CD4-positive, alpha-beta memory T cell (primary cell): ENCODE measurements around the gene CAPNS1. TPM values are rescaled to one million over a fixed set of nuclear protein-coding genes. Genes with fewer than 3 reads are reported as not detected.

ENCODE experiments used
- CTCF ChIA-PET: fragments of 350-600 bp; sonication (Branson Sonifier 250); formaldehyde crosslinking; loops from one replicate; lab custom pipeline; 2021; ENCODE audit warnings: inconsistent platforms; ENCODE audit not compliant: partially characterized antibody; lab: Charles Lee
- POLR2A ChIA-PET: fragments of 350-600 bp; sonication (Branson Sonifier 250); formaldehyde crosslinking; loops from one replicate; lab custom pipeline; 2021; ENCODE audit not compliant: partially characterized antibody; lab: Charles Lee
- DNase-seq, 5 donors: peaks; one replicate each; pipeline versions ENCODE4 v3.0.0 to v3.0.0-alpha.2; 2020 to 2022; ENCODE audit warnings: mixed read lengths in 1 of 5
- H3K27ac ChIP-seq: one replicate; pipeline ENCODE4 v1.7.0; 2013; ENCODE audit warnings: low read depth, low read length
- H3K27me3 ChIP-seq: 2 replicates; pipeline ENCODE4 v1.7.0; 2013; ENCODE audit warnings: mild to moderate bottlenecking, low read length, moderate library complexity; ENCODE audit not compliant: insufficient read depth
- H3K36me3 ChIP-seq: 2 replicates; pipeline ENCODE4 v1.7.0; 2013; ENCODE audit warnings: mild to moderate bottlenecking, low read length, moderate library complexity; ENCODE audit not compliant: insufficient read depth
- H3K4me1 ChIP-seq: 2 replicates; pipeline ENCODE4 v1.7.0; 2013; ENCODE audit warnings: mild to moderate bottlenecking, low read length, moderate library complexity; ENCODE audit not compliant: insufficient read depth
- H3K4me3 ChIP-seq, 2 donors: one replicate each; pipeline ENCODE4 v1.7.0; 2013; ENCODE audit warnings: low read length in 2 of 2, mild to moderate bottlenecking in 1 of 2
- H3K9me3 ChIP-seq, 2 donors: one replicate each; pipeline ENCODE4 v1.7.0; 2013; ENCODE audit warnings: low read length in 2 of 2, control low read depth in 1 of 2; ENCODE audit not compliant: control insufficient read depth in 1 of 2
- H3K27ac Mint-ChIP-seq, 7 donors: one replicate each; pipeline ENCODE4 v1.8.0; 2020 to 2021; ENCODE audit warnings: mixed read lengths in 7 of 7, mild to moderate bottlenecking in 6 of 7, inconsistent platforms in 3 of 7, moderate library complexity in 3 of 7
- H3K27me3 Mint-ChIP-seq, 2 donors: one replicate each; pipeline ENCODE4 v1.8.0; 2020 to 2021; ENCODE audit warnings: mixed read lengths in 2 of 2
- H3K36me3 Mint-ChIP-seq, 2 donors: one replicate each; pipeline ENCODE4 v1.8.0; 2020 to 2021; ENCODE audit warnings: mixed read lengths in 2 of 2, inconsistent platforms in 1 of 2, mild to moderate bottlenecking in 1 of 2
- H3K4me1 Mint-ChIP-seq, 4 donors: one replicate each; pipeline ENCODE4 v1.8.0; 2020 to 2021; ENCODE audit warnings: mixed read lengths in 4 of 4, mild to moderate bottlenecking in 1 of 4
- H3K4me3 Mint-ChIP-seq, 8 donors: one replicate each; pipeline ENCODE4 v1.8.0; 2020 to 2021; ENCODE audit warnings: mixed read lengths in 8 of 8, mild to moderate bottlenecking in 7 of 8, moderate library complexity in 6 of 8, inconsistent platforms in 3 of 8
- H3K9me3 Mint-ChIP-seq, 8 donors: one replicate each; pipeline ENCODE4 v1.8.0; 2020 to 2021; ENCODE audit warnings: mixed read lengths in 8 of 8, mild to moderate bottlenecking in 5 of 8, inconsistent platforms in 3 of 8, moderate library complexity in 1 of 8
- intact Hi-C: fragments of 100-400 bp; cut with micrococcal nuclease; formaldehyde crosslinking; loops from one replicate; pipeline ENCODE4 v1.15.1; 2023
- polyA plus RNA-seq, 2 donors: library from polyadenylated mRNA; unstranded; fragments of 300-500 nt; fragmentation: Illumina TruSeq; gene quantifications; one replicate each; pipeline ENCODE4 v1.2.3, GENCODE V29; 2021
- total RNA-seq, 2 experiments: library from RNA; stranded (reverse); gene quantifications; one replicate each; pipeline ENCODE4 v1.2.3, GENCODE V29; 2021

CAPNS1 gene
- total and polyA plus RNA-seq, 4 experiments from 2014 or later = 123 to 259 (median 220) TPM

GRCh38 chr19:36152352-36153091 lies 12.7 kb downstream of the CAPNS1 start, which contains the start of gene COX7A1:
Gene COX7A1, minus strand, starts transcription at chr19:36152447. Its CDS starts 40 bp downstream, at chr19:36152407.
- H3K27ac Mint-ChIP-seq = no peak within 1 kb of the TSS
- intact Hi-C loops = no loop called here

GRCh38 chr19:36153126-36153525 lies 13.3 kb downstream of the CAPNS1 start:
- Mint-ChIP-seq H3K27me3 (no peaks in the 10 kb centered on the region), H3K4me3 (no peak overlapping the region), H3K27ac (no peak overlapping the region), H3K4me1 (peaks cover 0 to 7% (median 2%) of the 10 kb centered on the region in 4 donors), H3K36me3 (peaks cover 18 to 30% of the 10 kb centered on the region in 2 donors), H3K9me3 (no peaks in the 10 kb centered on the region)
- H3K9me3 ChIP-seq = no peaks in the 10 kb centered on the region
- no peak overlapping the region for H3K27ac ChIP-seq
- CTCF ChIA-PET = interaction anchor here (1.0 to 1.8 kb wide), 2 partner anchors 10 to 25 kb away, joined by 5 to 7 read pairs; no protein-coding TSS in a partner anchor
- no peak overlapping the region for H3K4me3 ChIP-seq
- intact Hi-C loops = no loop called here
- H3K27me3 ChIP-seq = no peaks in the 10 kb centered on the region
- POLR2A ChIA-PET = interaction anchor here (0.6 to 1.2 kb wide), 2 partner anchors 17 to 25 kb away, joined by 3 to 5 read pairs; no protein-coding TSS in a partner anchor
- DNase-seq = no peak
- H3K4me1 ChIP-seq = no peaks in the 10 kb centered on the region
- H3K36me3 ChIP-seq = peaks cover 26% of the 10 kb centered on the region

More at GRCh38 chr19:36152352-36153091, 12.7 kb downstream of the CAPNS1 start, which contains the start of gene COX7A1:
- peaks cover 0 to 8% (median under 1%) of the 10 kb centered on the region in 4 donors for H3K4me1 Mint-ChIP-seq
- H3K4me1 ChIP-seq = no peaks in the 10 kb centered on the region
- no peaks in the 10 kb centered on the region for H3K9me3 Mint-ChIP-seq
- H3K4me3 Mint-ChIP-seq = no peak within 1 kb of the TSS
- no peaks in the 10 kb centered on the region for H3K27me3 Mint-ChIP-seq
- CTCF ChIA-PET = interaction anchor here (1.0 to 1.8 kb wide), 2 partner anchors 10 to 25 kb away, joined by 5 to 7 read pairs; no protein-coding TSS in a partner anchor
- no peak within 1 kb of the TSS for H3K27ac ChIP-seq
- peaks cover 31% of the 10 kb centered on the region for H3K36me3 ChIP-seq
- no peak within 1 kb of the TSS for H3K4me3 ChIP-seq
- H3K27me3 ChIP-seq = no peaks in the 10 kb centered on the region
- peaks cover 21 to 35% of the 10 kb centered on the region in 2 donors for H3K36me3 Mint-ChIP-seq
- DNase-seq = no peak
- POLR2A ChIA-PET = interaction anchor here (0.6 to 1.2 kb wide), 2 partner anchors 17 to 25 kb away, joined by 3 to 5 read pairs; no protein-coding TSS in a partner anchor
- H3K9me3 ChIP-seq = no peaks in the 10 kb centered on the region

- H3K4me3 Mint-ChIP-seq = no peak overlapping the region
- DNase-seq = no peak
- intact Hi-C loops = no loop called here
- no peaks in the 10 kb centered on the region for H3K36me3 ChIP-seq
- H3K27ac ChIP-seq = no peak overlapping the region
- H3K9me3 ChIP-seq = no peaks in the 10 kb centered on the region
- no peak overlapping the region for H3K4me3 ChIP-seq
- no peaks in the 10 kb centered on the region for H3K4me1 ChIP-seq
- H3K36me3 Mint-ChIP-seq = peaks cover 0 to 7% of the 10 kb centered on the region in 2 donors
- no peaks in the 10 kb centered on the region for H3K27me3 ChIP-seq
- H3K4me1 Mint-ChIP-seq = peaks cover 0 to 4% (median under 1%) of the 10 kb centered on the region in 4 donors
- peaks cover 0 to 1% (median 0%) of the 10 kb centered on the region in 8 donors for H3K9me3 Mint-ChIP-seq
- CTCF ChIA-PET = no interaction called here
- H3K27me3 Mint-ChIP-seq = no peaks in the 10 kb centered on the region
- peak overlapping the region in 2 of 7 donors; percentile 29 to 74 for H3K27ac Mint-ChIP-seq
- POLR2A ChIA-PET = no interaction called here
Measured at GRCh38 chr19:36160821-36161596, 21.1 kb downstream of the CAPNS1 start.

- POLR2A ChIA-PET = interaction anchor here (0.9 kb wide), 1 partner anchor 24 kb away, joined by 3 read pairs; the partner anchor contains the start of gene CAPNS1
- H3K27me3 Mint-ChIP-seq = no peaks in the 10 kb centered on the region
- Histone ChIP-seq H3K9me3 (no peaks in the 10 kb centered on the region), H3K27me3 (no peaks in the 10 kb centered on the region), H3K27ac (no peak overlapping the region), H3K4me3 (no peak overlapping the region), H3K4me1 (no peaks in the 10 kb centered on the region), H3K36me3 (no peaks in the 10 kb centered on the region)
- CTCF ChIA-PET = no interaction called here
- peak overlapping the region in 2 of 7 donors; percentile 2 to 76 for H3K27ac Mint-ChIP-seq
- intact Hi-C loops = no loop called here
- no peaks in the 10 kb centered on the region for H3K4me1 Mint-ChIP-seq
- H3K36me3 Mint-ChIP-seq = peaks cover 0 to 9% of the 10 kb centered on the region in 2 donors
- DNase-seq = no peak
- H3K4me3 Mint-ChIP-seq = no peak overlapping the region
- H3K9me3 Mint-ChIP-seq = peaks cover 0 to 1% (median 0%) of the 10 kb centered on the region in 8 donors
Measured at GRCh38 chr19:36163813-36164212, 23.9 kb downstream of the CAPNS1 start.

- Mint-ChIP-seq H3K27me3 (no peaks in the 10 kb centered on the region), H3K27ac (peak overlapping the region in 3 of 7 donors; percentile 5 to 80 (median 70)), H3K4me3 (no peak overlapping the region), H3K4me1 (peaks cover 3 to 5% (median 4%) of the 10 kb centered on the region in 4 donors), H3K36me3 (peaks cover 0 to 2% of the 10 kb centered on the region in 2 donors), H3K9me3 (no peaks in the 10 kb centered on the region)
- H3K36me3 ChIP-seq = no peaks in the 10 kb centered on the region
- no peaks in the 10 kb centered on the region for H3K9me3 ChIP-seq
- intact Hi-C loops = no loop called here
- DNase-seq = no peak
- H3K27ac ChIP-seq = no peak overlapping the region
- no peak overlapping the region for H3K4me3 ChIP-seq
- ChIA-PET POLR2A (interaction anchor here (0.6 to 2.8 kb wide), 3 partner anchors 17 to 42 kb away, joined by 3 to 18 read pairs (median 11); partner anchors contain the start of gene CAPNS1), CTCF (interaction anchor here (0.7 to 12.7 kb wide), 10 partner anchors 10 to 288 kb away, joined by 3 to 215 read pairs (median 4); no protein-coding TSS in a partner anchor)
- H3K4me1 ChIP-seq = peaks cover 3% of the 10 kb centered on the region
- no peaks in the 10 kb centered on the region for H3K27me3 ChIP-seq
Measured at GRCh38 chr19:36169084-36169760, 29.4 kb downstream of the CAPNS1 start.

GRCh38 chr19:36172852-36173251 lies 33.0 kb downstream of the CAPNS1 start:
- CTCF ChIA-PET = interaction anchor here (1.3 to 12.7 kb wide), 2 partner anchors 45 to 89 kb away, joined by 3 to 215 read pairs; no protein-coding TSS in a partner anchor

More at GRCh38 chr19:36172852-36173251, 33.0 kb downstream of the CAPNS1 start:
- no peak for DNase-seq
- Mint-ChIP-seq H3K36me3 (no peaks in the 10 kb centered on the region), H3K9me3 (no peaks in the 10 kb centered on the region), H3K4me3 (no peak overlapping the region), H3K27ac (no peak overlapping the region), H3K4me1 (peaks cover 3 to 5% (median 4%) of the 10 kb centered on the region in 4 donors), H3K27me3 (no peaks in the 10 kb centered on the region)
- H3K27me3 ChIP-seq = no peaks in the 10 kb centered on the region
- H3K27ac ChIP-seq = no peak overlapping the region
- no peaks in the 10 kb centered on the region for H3K36me3 ChIP-seq
- POLR2A ChIA-PET = interaction anchor here (2.7 kb wide), 1 partner anchor 45 kb away, joined by 12 read pairs; no protein-coding TSS in a partner anchor
- H3K4me1 ChIP-seq = peaks cover 3% of the 10 kb centered on the region
- H3K9me3 ChIP-seq = no peaks in the 10 kb centered on the region
- no peak overlapping the region for H3K4me3 ChIP-seq
- intact Hi-C loops = loop anchor here (5.0 kb wide), 1 partner anchor 291 kb away; no protein-coding TSS in a partner anchor
